Naive B cell (primary cell): ENCODE measurements around the gene TLE3. TPM values are rescaled to one million over a fixed set of nuclear protein-coding genes. Genes with fewer than 3 reads are reported as not detected.
A peak's percentile ranks its signal among the peaks of the same experiment; 100 is the strongest.

Experiments
- ATAC-seq, 2 donors: fragments of 150-1000 bp; cut with Tn5 transposase; 2 replicates each; pipeline ENCODE4 v1.10.0; 2021; ENCODE audit warnings: low read depth in 2 of 2, mild to moderate bottlenecking in 2 of 2, moderate library complexity in 2 of 2
- DNase-seq: peaks from one replicate; pipeline ENCODE4 v3.0.0; 2022
- H3K27ac Mint-ChIP-seq, 6 donors: one replicate each; pipeline ENCODE4 v1.8.0; 2020 to 2022; ENCODE audit warnings: mild to moderate bottlenecking in 6 of 6, mixed read lengths in 6 of 6, moderate library complexity in 5 of 6, inconsistent platforms in 2 of 6
- H3K27me3 Mint-ChIP-seq, 3 donors: one replicate each; pipeline ENCODE4 v1.8.0; 2021 to 2022; ENCODE audit warnings: mixed read lengths in 3 of 3, mild to moderate bottlenecking in 1 of 3
- H3K36me3 Mint-ChIP-seq, 2 donors: one replicate each; pipeline ENCODE4 v1.8.0; 2020 to 2022; ENCODE audit warnings: mixed read lengths in 2 of 2, inconsistent platforms in 1 of 2, mild to moderate bottlenecking in 1 of 2
- H3K4me1 Mint-ChIP-seq, 3 donors: one replicate each; pipeline ENCODE4 v1.8.0; 2020 to 2022; ENCODE audit warnings: mixed read lengths in 3 of 3, inconsistent platforms in 1 of 3, mild to moderate bottlenecking in 1 of 3, moderate library complexity in 1 of 3
- H3K4me3 Mint-ChIP-seq, 8 donors: one replicate each; pipeline ENCODE4 v1.8.0; 2020 to 2022; ENCODE audit warnings: mild to moderate bottlenecking in 8 of 8, mixed read lengths in 8 of 8, moderate library complexity in 8 of 8, inconsistent platforms in 2 of 8
- H3K9me3 Mint-ChIP-seq, 7 donors: one replicate each; pipeline ENCODE4 v1.8.0; 2020 to 2022; ENCODE audit warnings: mixed read lengths in 7 of 7, mild to moderate bottlenecking in 5 of 7, inconsistent platforms in 2 of 7, moderate library complexity in 1 of 7
- polyA plus RNA-seq, 6 donors: library from polyadenylated mRNA; unstranded; fragments of 300-500 nt; fragmentation: Illumina TruSeq; gene quantifications; one replicate each; pipeline ENCODE4 v1.2.3, GENCODE V29; 2021; ENCODE audit warnings: low read depth in 6 of 6

Gene TLE3
- polyA plus RNA-seq, 6 donors from 2014 or later, result 0.40 to 37.9 (median 15.8) TPM

GRCh38 chr15:70038730-70039392 lies 58.9 kb downstream of the TLE3 start:
- H3K4me1 Mint-ChIP-seq, result peaks cover 41 to 49% (median 44%) of the 10 kb centered on the region in 3 donors
- peak overlapping the region in 1 of 6 donors; percentile 83 for H3K27ac Mint-ChIP-seq
- H3K36me3 Mint-ChIP-seq, result peaks cover 0 to 14% of the 10 kb centered on the region in 2 donors
- DNase-seq (no peak), ATAC-seq (no peak)
- peaks cover 0 to 6% (median 0%) of the 10 kb centered on the region in 7 donors for H3K9me3 Mint-ChIP-seq
- peaks cover 0 to 5% (median 0%) of the 10 kb centered on the region in 3 donors for H3K27me3 Mint-ChIP-seq
- H3K4me3 Mint-ChIP-seq, result no peak overlapping the region

DNA sequence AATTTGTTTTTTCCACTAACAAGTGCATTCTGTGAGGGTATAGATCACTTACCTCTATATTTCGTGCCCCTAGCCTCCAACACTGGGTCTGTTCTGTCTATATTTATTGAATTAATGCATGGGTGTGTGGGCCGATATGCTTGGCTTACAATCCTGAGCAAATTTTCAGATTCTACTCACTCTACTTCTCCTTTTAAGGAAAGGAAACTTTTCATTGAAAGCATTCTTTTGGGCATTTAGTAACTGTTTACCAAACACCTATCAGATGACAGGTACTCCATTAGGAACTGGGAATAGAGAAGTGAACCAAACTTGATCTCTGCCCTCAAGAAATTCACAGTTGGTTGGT lies 60.5 kb downstream of the TLE3 start:
- peaks cover 37 to 44% (median 41%) of the 10 kb centered on the region in 3 donors for H3K4me1 Mint-ChIP-seq
- H3K27me3 Mint-ChIP-seq, result no peaks in the 10 kb centered on the region
- peak; percentile 16 to 29 for ATAC-seq
- no peak for DNase-seq
- no peaks in the 10 kb centered on the region for H3K9me3 Mint-ChIP-seq
- no peaks in the 10 kb centered on the region for H3K36me3 Mint-ChIP-seq
- peak overlapping the region in 6 of 8 donors; percentile 46 to 84 (median 63) for H3K4me3 Mint-ChIP-seq
- peak overlapping the region in 4 of 6 donors; percentile 1 to 63 (median 22) for H3K27ac Mint-ChIP-seq

- H3K27me3 Mint-ChIP-seq, result peaks cover 0 to 2% (median 0%) of the 10 kb centered on the region in 3 donors
- peak overlapping the region in 5 of 6 donors; percentile 31 to 76 (median 63) for H3K27ac Mint-ChIP-seq
- ATAC-seq, result peak; percentile 25 to 67
These were observed 61.0 kb downstream of the TLE3 start for GRCh38 chr15:70036585-70037291.

DNA sequence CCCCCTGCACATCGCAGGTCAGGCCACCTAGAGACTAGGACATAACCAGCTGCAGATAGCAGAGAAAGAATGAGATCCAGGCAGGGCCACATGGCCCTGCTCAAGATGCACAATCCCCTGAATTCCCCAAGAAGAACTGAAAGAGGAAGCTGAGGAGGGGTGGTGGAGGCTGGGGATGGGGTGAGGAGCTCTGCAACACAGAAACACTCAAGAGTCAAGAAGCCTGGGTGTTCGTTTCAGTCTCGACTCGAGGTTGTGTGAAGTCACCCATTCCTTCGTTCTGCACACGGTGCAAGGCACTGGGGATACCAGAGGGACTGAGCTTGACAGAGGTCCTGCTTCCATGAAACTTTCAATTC lies 62.0 kb downstream of the TLE3 start:
- Mint-ChIP-seq H3K4me1 (peaks cover 35 to 44% (median 41%) of the 10 kb centered on the region in 3 donors), H3K27ac (peak overlapping the region in 3 of 6 donors; percentile 76 to 88 (median 85)), H3K4me3 (peak overlapping the region in 7 of 8 donors; percentile 13 to 88 (median 67)), H3K36me3 (no peaks in the 10 kb centered on the region), H3K27me3 (peaks cover 0 to 10% (median 9%) of the 10 kb centered on the region in 3 donors), H3K9me3 (no peaks in the 10 kb centered on the region)
- peak; percentile 77 to 91 for ATAC-seq
- peak; percentile 62 for DNase-seq

More at GRCh38 chr15:70036585-70037291, 61.0 kb downstream of the TLE3 start:
- H3K9me3 Mint-ChIP-seq, result no peaks in the 10 kb centered on the region
- H3K4me1 Mint-ChIP-seq, result peaks cover 37 to 44% (median 41%) of the 10 kb centered on the region in 3 donors
- no peaks in the 10 kb centered on the region for H3K36me3 Mint-ChIP-seq
- DNase-seq, result no peak
- peak overlapping the region in 7 of 8 donors; percentile 46 to 84 (median 59) for H3K4me3 Mint-ChIP-seq

GRCh38 chr15:70035051-70035718 lies 62.5 kb downstream of the TLE3 start:
- ATAC-seq (no peak), DNase-seq (no peak)
- Mint-ChIP-seq H3K36me3 (no peaks in the 10 kb centered on the region), H3K4me1 (peaks cover 34 to 44% (median 40%) of the 10 kb centered on the region in 3 donors), H3K27ac (peak overlapping the region in 5 of 6 donors; percentile 29 to 88 (median 76)), H3K27me3 (peaks cover 3 to 14% (median 10%) of the 10 kb centered on the region in 3 donors), H3K9me3 (no peaks in the 10 kb centered on the region), H3K4me3 (peak overlapping the region in 6 of 8 donors; percentile 63 to 88 (median 70))

DNA sequence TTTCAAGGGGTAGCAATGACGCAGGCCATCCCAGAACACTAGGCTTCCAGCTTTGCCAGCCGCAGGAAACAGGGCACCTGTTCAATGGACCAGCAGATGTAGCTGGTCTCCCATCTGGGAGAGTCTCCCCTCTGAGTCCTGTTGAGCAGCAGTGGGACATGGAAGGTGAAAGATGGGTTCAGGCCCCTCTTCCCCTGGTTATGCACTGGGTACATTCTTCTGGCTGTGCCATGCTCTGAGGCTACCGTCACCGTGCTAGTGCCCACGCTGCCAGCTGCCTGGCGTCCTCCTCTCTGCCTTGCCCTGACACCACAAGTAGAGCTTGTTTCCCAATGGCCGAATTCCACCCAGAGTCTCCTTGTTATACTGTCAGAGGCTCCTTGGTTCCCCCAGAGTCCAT lies 63.1 kb downstream of the TLE3 start:
- Mint-ChIP-seq H3K9me3 (no peaks in the 10 kb centered on the region), H3K4me1 (peaks cover 34 to 44% (median 39%) of the 10 kb centered on the region in 3 donors), H3K27ac (peak overlapping the region in 2 of 6 donors; percentile 59 to 85), H3K27me3 (peaks cover 3 to 17% (median 10%) of the 10 kb centered on the region in 3 donors), H3K36me3 (no peaks in the 10 kb centered on the region), H3K4me3 (peak overlapping the region in 2 of 8 donors; percentile 42 to 63)
- ATAC-seq (no peak), DNase-seq (no peak)

GRCh38 chr15:70034141-70034540 lies 63.6 kb downstream of the TLE3 start:
- H3K27ac Mint-ChIP-seq, result peak overlapping the region in 3 of 6 donors; percentile 59 to 85 (median 84)
- peak overlapping the region in 2 of 8 donors; percentile 26 to 30 for H3K4me3 Mint-ChIP-seq
- no peaks in the 10 kb centered on the region for H3K9me3 Mint-ChIP-seq
- no peaks in the 10 kb centered on the region for H3K36me3 Mint-ChIP-seq
- peaks cover 3 to 19% (median 13%) of the 10 kb centered on the region in 3 donors for H3K27me3 Mint-ChIP-seq
- peaks cover 34 to 44% (median 39%) of the 10 kb centered on the region in 3 donors for H3K4me1 Mint-ChIP-seq
- no peak for ATAC-seq
- DNase-seq, result no peak

DNA sequence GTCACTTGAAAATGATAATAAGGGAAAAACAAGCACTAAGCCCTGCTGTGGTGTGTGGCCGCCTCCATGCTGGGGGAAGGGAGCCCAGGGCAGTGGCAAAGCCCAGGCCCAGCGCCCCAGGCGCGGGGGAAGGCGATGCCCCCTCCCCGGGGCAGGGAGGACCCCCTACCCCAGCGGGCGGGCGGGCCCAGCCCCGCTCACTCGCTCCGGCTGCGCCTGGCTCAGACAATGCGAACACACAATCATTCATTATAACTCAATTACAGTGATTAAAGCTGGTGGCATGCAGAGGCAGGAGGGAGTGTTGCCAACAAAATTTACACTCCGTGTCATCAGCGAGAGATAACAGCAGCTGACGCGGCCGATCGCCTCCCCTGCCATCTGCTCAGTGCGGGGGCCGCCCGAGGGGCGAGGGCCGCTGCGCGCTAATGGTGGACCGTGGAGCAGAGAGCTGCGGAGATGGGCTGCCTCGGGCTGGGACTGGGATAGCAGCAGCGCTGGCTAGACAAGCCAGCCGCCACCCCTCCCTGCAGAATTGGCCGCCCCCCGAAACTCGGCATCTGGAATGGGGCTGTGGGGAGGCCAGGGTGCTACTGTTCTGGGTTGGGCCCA lies 64.1 kb downstream of the TLE3 start:
- Mint-ChIP-seq H3K36me3 (no peaks in the 10 kb centered on the region), H3K27ac (peak overlapping the region in 2 of 6 donors; percentile 59 to 84), H3K4me1 (peaks cover 34 to 43% (median 39%) of the 10 kb centered on the region in 3 donors), H3K9me3 (no peaks in the 10 kb centered on the region), H3K4me3 (peak overlapping the region in 1 of 8 donors; percentile 83), H3K27me3 (peaks cover 3 to 24% (median 16%) of the 10 kb centered on the region in 3 donors)
- ATAC-seq, result no peak
- DNase-seq, result no peak

- peaks cover 3 to 29% (median 16%) of the 10 kb centered on the region in 3 donors for H3K27me3 Mint-ChIP-seq
- H3K4me3 Mint-ChIP-seq, result peak overlapping the region in 1 of 8 donors; percentile 10
- peaks cover 34 to 38% (median 38%) of the 10 kb centered on the region in 3 donors for H3K4me1 Mint-ChIP-seq
- no peak for DNase-seq
- H3K9me3 Mint-ChIP-seq, result no peaks in the 10 kb centered on the region
- no peaks in the 10 kb centered on the region for H3K36me3 Mint-ChIP-seq
- ATAC-seq, result no peak
- H3K27ac Mint-ChIP-seq, result no peak overlapping the region
These were observed 64.6 kb downstream of the TLE3 start for GRCh38 chr15:70033109-70033508.

- Mint-ChIP-seq H3K36me3 (no peaks in the 10 kb centered on the region), H3K27ac (no peak overlapping the region)
- no peak for ATAC-seq
These were observed 65.2 kb downstream of the TLE3 start for GRCh38 chr15:70032509-70032908.

GRCh38 chr15:70031713-70032112 lies 66.0 kb downstream of the TLE3 start:
- no peak overlapping the region for H3K27ac Mint-ChIP-seq
- no peak overlapping the region for H3K4me3 Mint-ChIP-seq
- DNase-seq (no peak), ATAC-seq (no peak)
- no peaks in the 10 kb centered on the region for H3K36me3 Mint-ChIP-seq
- H3K4me1 Mint-ChIP-seq, result peaks cover 27 to 30% (median 27%) of the 10 kb centered on the region in 3 donors
- peaks cover 3 to 40% (median 23%) of the 10 kb centered on the region in 3 donors for H3K27me3 Mint-ChIP-seq
- no peaks in the 10 kb centered on the region for H3K9me3 Mint-ChIP-seq

More at GRCh38 chr15:70032509-70032908, 65.2 kb downstream of the TLE3 start:
- Mint-ChIP-seq H3K4me1 (peaks cover 30 to 38% (median 35%) of the 10 kb centered on the region in 3 donors), H3K4me3 (peak overlapping the region in 1 of 8 donors; percentile 72), H3K9me3 (no peaks in the 10 kb centered on the region), H3K27me3 (peaks cover 3 to 35% (median 16%) of the 10 kb centered on the region in 3 donors)
- no peak for DNase-seq

GRCh38 chr15:70031261-70031660 lies 66.5 kb downstream of the TLE3 start:
- Mint-ChIP-seq H3K27me3 (peaks cover 3 to 45% (median 25%) of the 10 kb centered on the region in 3 donors), H3K4me3 (no peak overlapping the region), H3K9me3 (no peaks in the 10 kb centered on the region), H3K36me3 (no peaks in the 10 kb centered on the region), H3K4me1 (peaks cover 23 to 25% (median 25%) of the 10 kb centered on the region in 3 donors), H3K27ac (no peak overlapping the region)
- DNase-seq (no peak), ATAC-seq (no peak)

DNA sequence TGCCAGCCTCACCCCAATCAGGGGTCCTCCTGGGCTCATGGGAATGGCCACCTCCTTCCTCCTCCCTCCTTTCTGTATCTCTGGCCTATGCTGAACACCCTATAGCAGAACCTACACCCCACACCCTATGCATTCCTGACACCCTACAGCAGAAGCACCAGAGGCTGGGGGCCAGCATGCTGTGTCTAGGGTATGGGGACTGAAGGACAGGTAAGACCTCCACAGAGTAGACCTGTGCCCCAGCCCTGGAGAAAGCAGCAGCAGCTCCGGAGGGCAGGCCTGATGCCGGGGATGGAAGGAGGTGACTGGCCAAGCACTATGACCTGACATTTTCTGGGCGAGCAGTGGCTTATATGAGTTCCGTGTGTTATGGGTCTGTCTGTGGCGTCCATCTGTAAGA lies 66.9 kb downstream of the TLE3 start:
- Mint-ChIP-seq H3K9me3 (no peaks in the 10 kb centered on the region), H3K4me3 (no peak overlapping the region), H3K27ac (no peak overlapping the region), H3K4me1 (peaks cover 20 to 23% (median 21%) of the 10 kb centered on the region in 3 donors), H3K36me3 (no peaks in the 10 kb centered on the region), H3K27me3 (peaks cover 3 to 45% (median 26%) of the 10 kb centered on the region in 3 donors)
- ATAC-seq, result no peak
- DNase-seq, result no peak
